ENCODE measurements around the gene NR2F6.
A peak's percentile ranks its signal among the peaks of the same experiment; 100 is the strongest.

NR2F6 gene

DNA sequence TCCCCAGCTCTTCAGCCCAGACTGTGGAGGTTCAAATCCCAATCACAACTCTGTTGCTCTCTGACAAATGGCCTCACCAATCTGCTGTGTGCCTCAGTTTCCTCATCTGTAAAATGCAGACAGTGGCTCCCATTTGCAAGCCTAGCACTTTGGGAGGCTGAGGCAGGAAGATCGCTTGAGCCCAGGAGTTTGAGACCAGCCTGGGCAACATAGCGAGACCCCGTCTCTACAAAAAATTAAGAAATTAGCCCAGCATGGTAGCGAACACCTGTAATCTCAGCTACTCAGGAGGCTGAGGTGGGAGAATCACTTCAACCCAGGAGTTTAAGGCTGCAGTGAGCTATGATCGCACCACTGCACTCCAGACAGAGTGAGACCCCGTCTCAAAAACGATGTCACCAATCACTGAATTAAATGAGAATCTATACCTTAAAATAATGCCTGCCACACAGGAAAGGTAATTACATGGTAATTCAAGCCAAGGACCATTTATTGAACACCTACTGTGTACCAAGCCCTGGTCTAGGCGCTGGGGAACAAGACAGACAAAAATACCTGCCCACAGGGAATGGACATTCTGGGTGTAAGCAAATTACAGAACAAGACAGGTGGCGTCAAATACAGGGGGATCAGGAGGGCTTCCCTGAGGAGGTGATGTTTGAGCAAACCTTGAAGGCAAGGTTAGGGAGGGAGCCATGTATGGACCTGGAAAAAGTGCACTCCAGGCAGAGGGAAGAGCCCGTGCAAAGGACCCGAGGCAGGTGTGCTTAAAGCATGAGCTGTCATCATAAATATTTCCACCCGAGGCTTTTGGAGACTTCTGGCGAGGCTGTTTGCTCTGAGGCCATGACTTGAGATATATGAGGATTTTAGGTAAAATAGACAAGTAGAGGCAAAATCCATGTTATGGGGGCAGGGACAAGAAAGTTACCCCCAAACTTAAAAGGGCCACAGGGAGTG lies 7.7 kb downstream of the NR2F6 start:
- no peak for DNase-seq

- DNase-seq: no peak
These were observed 8.7 kb downstream of the NR2F6 start for GRCh38 chr19:17236811-17237543.

- no peak for DNase-seq
These were observed 9.5 kb downstream of the NR2F6 start for GRCh38 chr19:17235971-17236777.

GRCh38 chr19:17235300-17235970 lies 10.3 kb downstream of the NR2F6 start:
- no peak for DNase-seq

GRCh38 chr19:17234911-17235299 lies 10.8 kb downstream of the NR2F6 start:
- DNase-seq: no peak

- no peak for DNase-seq
These were observed 13.5 kb downstream of the NR2F6 start for GRCh38 chr19:17232258-17232657.

DNA sequence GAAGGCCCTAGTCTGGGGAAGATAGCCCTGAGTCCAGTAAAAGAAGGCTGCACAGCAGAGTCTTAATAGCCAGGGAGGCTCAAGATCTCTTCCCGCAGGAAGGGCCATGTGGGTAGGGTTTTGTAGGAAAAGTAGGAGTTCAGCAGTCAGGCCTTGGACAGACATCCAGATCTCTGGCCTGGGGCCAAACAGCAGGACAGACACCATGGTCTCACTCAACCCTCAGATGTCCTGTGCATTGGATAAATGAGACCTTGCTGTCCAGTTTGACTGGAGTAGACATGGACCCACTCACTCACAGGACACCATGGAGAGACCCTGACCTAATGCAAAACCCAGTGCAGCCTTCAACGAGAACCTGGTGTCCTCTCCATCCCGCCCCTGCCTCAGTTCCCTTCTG lies 15.8 kb downstream of the NR2F6 start:
- DNase-seq: no peak

- no peak for DNase-seq
These were observed 17.8 kb downstream of the NR2F6 start for GRCh38 chr19:17227798-17228367.

DNA sequence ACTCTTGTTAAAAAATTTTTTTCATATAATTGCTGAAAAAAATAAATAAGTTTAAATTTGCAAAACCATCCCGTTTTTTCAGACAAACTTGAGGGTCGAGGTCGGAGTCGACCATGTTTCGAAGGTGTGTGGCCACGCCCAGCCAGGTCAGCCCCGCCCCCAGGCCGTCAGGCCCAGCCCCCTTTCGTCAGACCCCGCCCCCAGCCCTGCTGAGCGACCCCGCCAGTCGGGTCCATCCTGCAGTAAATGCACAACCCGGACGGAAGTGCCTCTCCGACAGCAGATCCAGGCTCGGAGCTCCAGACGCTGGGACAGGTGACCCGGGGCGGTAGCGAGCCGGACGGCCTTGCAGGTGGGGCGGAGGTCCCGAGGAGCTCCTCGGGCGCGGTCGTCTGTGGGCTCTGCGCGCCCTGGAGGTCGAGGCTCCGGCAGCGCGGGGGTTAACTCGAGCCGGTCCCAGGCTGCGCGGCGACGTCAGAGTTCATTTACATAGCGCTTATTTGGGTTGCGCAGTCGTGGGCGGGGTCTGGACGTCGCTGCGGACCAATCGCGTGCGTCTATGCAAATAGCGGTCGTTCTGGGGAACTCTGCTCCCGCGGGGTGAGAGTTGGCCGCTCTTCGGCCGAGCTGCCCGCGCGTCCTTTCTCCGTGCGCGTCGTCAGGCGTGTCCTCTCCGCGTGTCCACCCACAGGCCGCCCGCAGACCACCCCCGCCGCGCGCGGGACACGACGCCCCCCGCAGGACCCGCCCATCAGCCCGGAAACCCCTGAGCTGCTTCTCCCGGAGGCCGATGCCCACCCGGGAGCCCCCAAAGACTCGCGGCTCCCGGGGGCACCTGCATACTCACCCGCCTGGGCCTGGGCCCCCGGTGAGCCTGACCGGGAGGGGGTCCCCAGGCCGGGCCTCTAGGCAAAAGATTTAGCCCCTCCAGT lies 19.5 kb downstream of the NR2F6 start, which contains the start of gene OCEL1:
OCEL1 (plus strand) TSS at position 225 of the 932 bp plus-strand sequence; CDS start at position 247, 22 bp downstream.
- peak; percentile 97 for DNase-seq

- DNase-seq: no peak
These were observed 20.7 kb downstream of the NR2F6 start for GRCh38 chr19:17225053-17225452.

GRCh38 chr19:17220207-17220758 lies 25.4 kb downstream of the NR2F6 start:
- no peak for DNase-seq

DNA sequence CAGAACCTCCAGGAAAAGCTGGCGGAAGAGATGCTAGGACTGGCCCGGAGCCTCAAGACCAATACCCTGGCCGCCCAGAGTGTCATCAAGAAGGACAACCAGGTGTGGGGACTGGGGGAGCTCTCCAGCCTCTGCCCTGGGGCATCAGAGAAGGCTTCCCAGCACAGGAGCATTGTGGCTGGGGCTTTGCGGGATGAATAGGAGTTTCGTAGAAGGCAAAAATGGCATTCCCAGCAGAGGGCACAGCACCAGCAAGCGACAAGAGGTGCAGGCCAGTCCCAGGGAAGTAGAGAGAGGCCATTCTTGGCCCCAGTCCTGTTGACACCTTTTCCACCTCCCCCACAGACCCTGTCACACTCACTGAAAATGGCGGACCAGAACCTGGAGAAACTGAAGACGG lies 26.4 kb downstream of the NR2F6 start:
- no peak for DNase-seq

GRCh38 chr19:17216058-17216670 lies 29.6 kb downstream of the NR2F6 start:
- no peak for DNase-seq

- DNase-seq: peak; percentile 84
These were observed 30.4 kb downstream of the NR2F6 start, which contains the start of gene USE1 for GRCh38 chr19:17215127-17215971. Gene USE1, plus strand, starts transcription at chr19:17215357. Its CDS starts 49 bp downstream, at chr19:17215406.

DNA sequence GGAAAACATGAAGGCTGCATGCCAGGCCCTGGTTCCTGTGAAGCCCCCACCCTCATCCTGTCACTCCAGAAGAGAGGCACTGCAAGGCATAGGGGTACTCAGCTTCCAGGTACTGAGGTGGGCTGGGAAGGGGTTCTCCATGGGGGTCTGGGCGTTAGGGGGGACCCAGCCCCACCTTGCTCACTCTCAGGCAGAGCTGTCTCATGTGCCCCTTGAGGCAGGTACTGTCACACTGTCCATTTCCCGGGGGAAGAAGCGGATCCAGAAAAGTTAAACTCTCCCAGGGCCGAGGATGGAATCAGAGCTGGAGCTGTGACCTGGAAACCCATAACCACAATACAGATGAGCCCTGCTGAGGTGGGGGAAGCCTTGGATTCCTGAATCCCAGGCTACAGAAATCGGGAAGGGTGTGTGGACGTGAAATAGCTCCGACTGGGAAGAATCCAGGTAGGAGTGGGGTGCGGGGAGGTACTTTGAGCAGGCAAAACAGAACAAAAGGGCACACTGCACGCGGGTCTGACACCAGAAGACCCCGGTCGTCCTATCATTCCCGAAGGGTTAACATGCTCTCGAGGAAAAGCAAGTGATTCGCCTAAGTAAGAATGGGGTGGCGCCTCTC lies 31.1 kb downstream of the NR2F6 start:
- DNase-seq: no peak

DNA sequence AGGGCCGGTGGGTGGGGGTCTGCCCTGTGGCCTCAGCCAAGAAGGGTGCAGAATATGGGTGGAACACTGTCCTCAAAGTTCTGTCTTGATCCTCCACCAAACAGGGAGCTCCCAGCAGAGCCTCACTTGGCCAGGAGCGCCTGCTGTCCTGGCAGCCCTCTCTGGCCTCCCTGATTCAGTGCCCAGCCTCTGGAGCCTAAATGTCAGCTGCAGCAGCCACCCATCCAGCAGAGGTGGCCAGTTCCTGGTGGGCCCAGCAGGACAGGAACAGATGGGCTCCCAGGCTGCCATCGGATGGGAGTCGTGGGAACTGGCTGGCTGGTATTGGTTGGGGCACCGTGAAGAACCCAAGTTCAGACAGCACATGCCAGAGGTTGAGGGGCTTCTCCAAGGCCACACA lies 32.4 kb downstream of the NR2F6 start:
- DNase-seq: no peak

GRCh38 chr19:17211547-17212446 lies 33.9 kb downstream of the NR2F6 start:
- no peak for DNase-seq

All from GDM1 (cell line).